ENCODE results near the gene SCFD2.

SCFD2 gene

GRCh38 chr4:53132132-53132891 is 233.5 kb downstream of the SCFD2 start:
- no peak for DNase-seq

GRCh38 chr4:53131562-53131925 is 234.3 kb downstream of the SCFD2 start:
- DNase-seq = no peak

GRCh38 chr4:53130896-53131561 is 234.8 kb downstream of the SCFD2 start:
- DNase-seq = no peak

GRCh38 chr4:53128706-53129357 is 237.0 kb downstream of the SCFD2 start:
- no peak for DNase-seq

DNA sequence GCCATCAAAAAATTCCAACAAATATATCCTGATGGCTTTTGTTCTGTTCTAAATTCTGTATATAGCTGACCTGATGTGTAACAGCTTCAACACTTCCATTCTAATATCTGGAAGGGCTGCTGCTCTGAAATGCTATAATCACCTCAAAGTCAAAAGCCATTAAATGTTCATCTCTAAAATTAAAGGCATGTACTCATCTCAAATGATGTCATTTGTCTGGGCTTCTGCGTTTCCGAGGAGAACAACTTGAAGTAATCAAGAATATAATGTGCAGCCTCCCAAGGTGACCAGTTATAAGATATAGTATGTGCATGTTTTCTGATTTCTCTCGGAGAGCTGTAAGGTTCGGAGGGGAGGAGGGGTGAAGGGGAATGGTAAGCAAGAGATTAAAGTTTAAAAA is 237.6 kb downstream of the SCFD2 start:
- DNase-seq = no peak

DNA sequence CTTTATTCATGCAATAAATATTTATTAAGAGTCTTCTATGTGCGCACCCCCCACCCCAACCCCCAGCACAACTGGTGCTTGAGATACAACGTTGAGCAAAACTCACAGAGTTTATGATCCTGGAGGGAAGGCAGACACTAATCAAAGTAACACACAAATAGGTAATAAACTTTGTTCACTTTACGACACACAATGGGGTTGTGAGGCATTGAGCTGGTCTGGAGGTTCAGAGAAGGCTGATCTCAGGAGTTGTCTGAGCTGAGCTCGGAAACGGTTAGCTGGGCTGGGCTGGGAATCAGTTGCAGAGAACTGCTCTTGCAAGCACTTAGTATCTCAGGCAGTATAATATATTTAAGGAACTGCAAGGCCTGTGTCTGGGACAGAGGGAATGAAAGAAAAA is 238.5 kb downstream of the SCFD2 start:
- DNase-seq = no peak

GRCh38 chr4:53126099-53126498 is 239.8 kb downstream of the SCFD2 start:
- no peak for DNase-seq

DNA sequence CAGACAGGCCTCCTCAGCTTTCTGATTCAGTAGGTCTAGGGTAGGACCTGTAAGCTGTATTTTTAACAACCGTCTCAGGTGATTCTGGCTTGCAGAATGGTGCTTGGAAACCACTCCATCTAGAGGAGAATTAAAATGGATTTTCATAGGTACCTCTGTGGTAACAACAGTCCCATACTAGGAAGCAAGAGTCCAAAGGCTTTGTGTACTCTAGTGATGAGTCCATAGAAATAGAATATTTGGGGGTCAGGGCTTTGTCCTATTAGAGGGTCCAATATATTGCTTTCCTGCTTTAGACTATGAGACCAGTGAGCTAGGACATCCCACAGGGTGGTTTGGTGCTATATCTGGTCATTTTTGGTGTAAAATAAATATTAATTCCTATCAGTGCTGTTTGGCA is 242.0 kb downstream of the SCFD2 start:
- no peak for DNase-seq

DNA sequence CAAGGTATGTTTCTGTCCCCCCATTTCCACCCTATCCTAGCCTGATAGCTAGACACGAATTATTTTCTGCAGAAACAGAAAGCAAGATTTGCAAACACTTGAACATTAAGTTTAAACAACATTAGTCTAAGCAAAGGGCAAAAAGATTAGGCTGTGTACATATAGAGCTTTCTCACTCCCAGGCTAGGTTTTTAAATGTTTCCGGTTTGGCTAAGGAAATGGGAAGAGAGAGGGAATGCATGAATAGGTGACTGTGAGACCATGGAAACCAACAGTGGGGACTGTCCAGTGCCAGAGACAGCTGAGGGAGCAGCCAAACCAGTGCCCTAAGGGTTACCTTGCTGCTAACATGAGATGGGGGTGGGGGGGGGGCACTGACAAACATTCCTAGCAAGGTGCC is 242.7 kb downstream of the SCFD2 start:
- DNase-seq = no peak

- no peak for DNase-seq
Measured at GRCh38 chr4:53122280-53123116, 243.4 kb downstream of the SCFD2 start.

DNA sequence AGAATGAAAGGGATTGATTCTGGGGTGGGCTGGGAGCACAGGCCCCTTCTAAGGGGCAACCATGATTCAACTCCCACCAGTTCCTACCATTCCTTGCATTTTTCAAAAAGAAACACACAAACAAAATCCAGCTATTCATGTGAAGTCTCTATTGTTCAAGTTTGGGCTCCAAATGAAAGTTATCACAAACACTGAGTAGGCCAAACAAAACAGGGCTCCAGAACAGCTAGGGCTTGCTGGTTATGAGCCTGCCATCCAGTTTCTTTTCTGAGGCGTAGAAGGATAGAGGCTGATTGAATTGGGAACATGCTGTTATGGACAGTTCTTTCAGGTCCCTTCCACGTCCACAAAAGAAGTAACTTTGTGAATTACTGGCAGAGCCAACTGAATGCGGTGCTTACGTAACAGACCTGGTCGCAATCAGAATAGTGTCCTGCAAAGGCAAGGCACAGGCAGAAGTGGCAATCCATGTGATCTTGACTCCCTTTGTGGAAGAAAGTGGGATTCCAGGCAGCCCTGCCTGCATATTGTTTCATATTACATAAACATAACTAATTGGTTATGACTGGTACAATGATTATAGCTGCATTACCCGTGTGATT is 244.5 kb downstream of the SCFD2 start:
- no peak for DNase-seq

- DNase-seq = no peak
Measured at GRCh38 chr4:53120778-53121177, 245.1 kb downstream of the SCFD2 start.

DNA sequence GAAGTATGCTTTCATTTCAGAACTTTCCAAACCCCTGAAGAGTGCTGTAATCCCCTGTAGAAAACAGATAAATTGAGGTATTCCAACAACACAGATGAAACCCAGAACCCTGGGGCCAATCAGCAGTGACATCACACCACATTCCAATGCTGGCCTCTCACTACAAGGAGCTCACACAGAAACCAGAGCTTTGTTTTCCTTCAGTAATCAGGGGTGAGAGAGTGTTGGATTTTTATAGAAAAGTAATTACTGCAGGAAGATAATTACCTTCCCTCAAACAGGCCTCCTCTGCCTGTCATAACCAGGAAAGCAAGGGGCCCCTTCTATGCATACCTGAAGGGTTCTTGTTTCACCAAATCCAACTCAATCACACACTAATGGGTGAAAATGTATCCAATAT is 246.2 kb downstream of the SCFD2 start:
- DNase-seq = no peak

- DNase-seq = no peak
Measured at GRCh38 chr4:53118676-53119075, 247.2 kb downstream of the SCFD2 start.

DNA sequence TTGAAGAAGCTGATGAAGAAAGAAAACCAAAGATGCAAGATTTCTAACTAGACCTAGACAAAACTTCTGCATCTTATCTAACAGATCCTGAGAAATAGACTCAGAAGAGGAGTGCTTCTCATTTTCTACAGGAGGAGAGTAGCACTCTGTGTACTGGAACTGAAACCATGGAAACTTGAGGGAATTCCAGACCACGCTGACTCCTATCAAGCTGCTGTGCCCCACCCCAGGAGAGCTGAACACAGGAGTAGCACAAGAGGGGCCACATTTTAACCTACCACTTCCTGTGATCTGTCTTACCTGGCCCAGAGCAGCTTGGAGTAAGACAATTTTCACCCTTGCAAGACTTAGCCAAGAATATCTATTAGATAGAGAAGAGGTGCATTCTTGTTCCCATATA is 248.9 kb downstream of the SCFD2 start:
- no peak for DNase-seq

- no peak for DNase-seq
Measured at GRCh38 chr4:53113431-53114225, 252.2 kb downstream of the SCFD2 start.

- no peak for DNase-seq
Measured at GRCh38 chr4:53105313-53105712, 260.5 kb downstream of the SCFD2 start.

- no peak for DNase-seq
Measured at GRCh38 chr4:53103481-53103880, 262.4 kb downstream of the SCFD2 start.

DNA sequence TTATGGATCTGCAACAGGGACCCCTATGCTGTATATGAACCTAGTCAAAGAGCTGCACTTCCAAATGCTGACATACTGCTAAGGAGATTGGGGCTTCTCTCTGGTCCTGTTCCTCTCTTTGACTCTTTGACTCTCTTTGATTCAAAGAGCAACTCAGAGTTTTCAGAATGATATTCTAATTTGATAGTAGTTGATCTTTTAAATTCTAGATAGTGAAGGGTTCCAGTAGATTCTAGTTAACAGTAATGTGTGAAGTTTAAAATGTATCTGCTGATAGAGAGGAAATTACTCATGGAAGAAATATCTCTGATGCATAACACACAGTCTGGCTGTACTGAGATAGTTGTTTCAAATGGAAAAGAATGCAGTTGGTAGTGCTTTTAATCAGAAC is 264.7 kb downstream of the SCFD2 start:
- DNase-seq = no peak

GRCh38 chr4:53100501-53101190 is 265.2 kb downstream of the SCFD2 start:
- DNase-seq = no peak

GRCh38 chr4:53098681-53099121 is 267.2 kb downstream of the SCFD2 start:
- DNase-seq = no peak
